ENCODE measurements around the gene ACOT7.

Gene ACOT7

GRCh38 chr1:6273380-6273891, 120.1 kb downstream of the ACOT7 start:
- no peaks in the 10 kb centered on the region for H3K36me3 ChIP-seq
- H3K9me3 ChIP-seq, result no peaks in the 10 kb centered on the region
- H3K27me3 ChIP-seq, result no peaks in the 10 kb centered on the region
- no peak for TF ChIP-seq CTCF (IDR thresholded peaks at IDR 0.05)
- no peak overlapping the region for H3K4me3 ChIP-seq (ENCODE audit: low read depth in 1 of 2, low read length in 1 of 2)
- H3K27ac ChIP-seq, result no peak overlapping the region
- no peaks in the 10 kb centered on the region for H3K4me1 ChIP-seq (ENCODE audit: control insufficient read depth in 1 of 2, insufficient read depth in 1 of 2, low read depth in 1 of 2, low read length in 1 of 2)

GRCh38 chr1:6272868-6273267, 120.7 kb downstream of the ACOT7 start:
- Histone ChIP-seq H3K9me3 (no peaks in the 10 kb centered on the region), H3K4me1 (ENCODE audit: control insufficient read depth in 1 of 2, insufficient read depth in 1 of 2, low read depth in 1 of 2, low read length in 1 of 2) (no peaks in the 10 kb centered on the region), H3K4me3 (ENCODE audit: low read depth in 1 of 2, low read length in 1 of 2) (no peak overlapping the region), H3K36me3 (no peaks in the 10 kb centered on the region), H3K27me3 (no peaks in the 10 kb centered on the region), H3K27ac (no peak overlapping the region)
- TF ChIP-seq CTCF (IDR thresholded peaks at IDR 0.05), result no peak

- H3K27ac ChIP-seq, result no peak overlapping the region
- H3K27me3 ChIP-seq, result no peaks in the 10 kb centered on the region
- H3K9me3 ChIP-seq, result no peaks in the 10 kb centered on the region
- H3K4me3 ChIP-seq (ENCODE audit: low read depth in 1 of 2, low read length in 1 of 2), result no peak overlapping the region
- TF ChIP-seq CTCF (IDR thresholded peaks at IDR 0.05), result no peak
- no peaks in the 10 kb centered on the region for H3K4me1 ChIP-seq (ENCODE audit: control insufficient read depth in 1 of 2, insufficient read depth in 1 of 2, low read depth in 1 of 2, low read length in 1 of 2)
- no peaks in the 10 kb centered on the region for H3K36me3 ChIP-seq
Observed at GRCh38 chr1:6272452-6272851, 121.1 kb downstream of the ACOT7 start.

- no peak overlapping the region for H3K4me3 ChIP-seq (ENCODE audit: low read depth in 1 of 2, low read length in 1 of 2)
- no peaks in the 10 kb centered on the region for H3K4me1 ChIP-seq (ENCODE audit: control insufficient read depth in 1 of 2, insufficient read depth in 1 of 2, low read depth in 1 of 2, low read length in 1 of 2)
- no peaks in the 10 kb centered on the region for H3K9me3 ChIP-seq
- no peak for TF ChIP-seq CTCF (IDR thresholded peaks at IDR 0.05)
- H3K36me3 ChIP-seq, result no peaks in the 10 kb centered on the region
- H3K27ac ChIP-seq, result no peak overlapping the region
- H3K27me3 ChIP-seq, result no peaks in the 10 kb centered on the region
Observed at GRCh38 chr1:6271554-6271953, 122.0 kb downstream of the ACOT7 start.

GRCh38 chr1:6271006-6271405, 122.6 kb downstream of the ACOT7 start:
- no peaks in the 10 kb centered on the region for H3K27me3 ChIP-seq
- H3K36me3 ChIP-seq, result no peaks in the 10 kb centered on the region
- H3K27ac ChIP-seq, result no peak overlapping the region
- H3K9me3 ChIP-seq, result no peaks in the 10 kb centered on the region
- H3K4me1 ChIP-seq (ENCODE audit: control insufficient read depth in 1 of 2, insufficient read depth in 1 of 2, low read depth in 1 of 2, low read length in 1 of 2), result no peaks in the 10 kb centered on the region
- TF ChIP-seq CTCF (IDR thresholded peaks at IDR 0.05), result no peak
- no peak overlapping the region for H3K4me3 ChIP-seq (ENCODE audit: low read depth in 1 of 2, low read length in 1 of 2)

GRCh38 chr1:6270401-6270800, 123.2 kb downstream of the ACOT7 start:
- Histone ChIP-seq H3K27me3 (no peaks in the 10 kb centered on the region), H3K4me1 (ENCODE audit: control insufficient read depth in 1 of 2, insufficient read depth in 1 of 2, low read depth in 1 of 2, low read length in 1 of 2) (no peaks in the 10 kb centered on the region), H3K4me3 (ENCODE audit: low read depth in 1 of 2, low read length in 1 of 2) (no peak overlapping the region), H3K27ac (no peak overlapping the region), H3K36me3 (no peaks in the 10 kb centered on the region), H3K9me3 (no peaks in the 10 kb centered on the region)
- TF ChIP-seq CTCF (IDR thresholded peaks at IDR 0.05), result no peak
